HG02943 (cell line): ENCODE data around the gene TBC1D22A.

Source experiments
- ATAC-seq: cut with Tn5 transposase; IDR thresholded peaks from one replicate; pipeline ENCODE4 v1.9.1; 2021; ENCODE audit warnings: mild to moderate bottlenecking, low read depth, moderate library complexity; ENCODE audit not compliant: unreplicated experiment

TBC1D22A gene

GRCh38 chr22:46917771-46918101 lies 155.3 kb downstream of the TBC1D22A start:
- no peak for ATAC-seq

DNA sequence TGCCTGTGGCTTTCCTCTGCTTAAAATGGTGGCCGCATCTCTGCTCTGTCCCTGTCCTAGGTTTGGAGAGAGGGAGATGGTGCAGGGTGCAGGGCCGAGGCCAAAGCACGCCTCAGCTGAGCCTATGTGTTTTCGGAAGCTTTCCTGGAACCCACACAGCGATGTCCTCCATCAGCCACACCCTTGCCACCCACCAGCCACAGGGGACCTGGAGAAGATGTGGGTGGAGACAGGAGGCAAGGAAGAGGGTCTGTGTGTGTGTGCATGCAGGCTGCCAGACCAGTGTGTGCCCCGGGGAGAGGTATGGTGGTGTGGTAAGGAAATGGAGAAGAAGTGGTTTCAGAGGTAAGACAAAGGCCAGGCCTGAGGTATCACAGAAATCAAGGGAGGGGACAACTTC lies 155.7 kb downstream of the TBC1D22A start:
- no peak for ATAC-seq

DNA sequence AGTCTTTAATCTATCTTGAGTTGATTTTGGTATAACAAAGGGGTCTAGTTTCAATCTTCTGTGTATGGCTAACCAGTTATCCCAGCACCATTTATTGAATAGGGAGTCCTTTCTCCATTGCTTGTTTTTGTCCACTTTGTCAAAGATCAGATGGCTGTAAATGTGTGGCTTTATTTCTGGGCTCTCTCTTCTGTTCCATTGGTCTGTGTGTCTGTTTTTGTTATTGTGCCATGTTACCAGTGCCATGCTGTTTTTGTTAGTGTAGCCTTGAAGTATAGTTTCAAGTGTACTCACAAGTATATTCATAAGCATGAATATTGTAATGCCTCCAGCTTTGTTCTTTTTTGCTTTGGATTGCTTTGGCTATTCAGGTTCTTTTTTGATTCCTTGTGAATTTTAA lies 159.6 kb downstream of the TBC1D22A start:
- no peak for ATAC-seq

- no peak for ATAC-seq
Measured at GRCh38 chr22:46923394-46923793, 160.9 kb downstream of the TBC1D22A start.

- no peak for ATAC-seq
Measured at GRCh38 chr22:46925818-46926217, 163.4 kb downstream of the TBC1D22A start.

DNA sequence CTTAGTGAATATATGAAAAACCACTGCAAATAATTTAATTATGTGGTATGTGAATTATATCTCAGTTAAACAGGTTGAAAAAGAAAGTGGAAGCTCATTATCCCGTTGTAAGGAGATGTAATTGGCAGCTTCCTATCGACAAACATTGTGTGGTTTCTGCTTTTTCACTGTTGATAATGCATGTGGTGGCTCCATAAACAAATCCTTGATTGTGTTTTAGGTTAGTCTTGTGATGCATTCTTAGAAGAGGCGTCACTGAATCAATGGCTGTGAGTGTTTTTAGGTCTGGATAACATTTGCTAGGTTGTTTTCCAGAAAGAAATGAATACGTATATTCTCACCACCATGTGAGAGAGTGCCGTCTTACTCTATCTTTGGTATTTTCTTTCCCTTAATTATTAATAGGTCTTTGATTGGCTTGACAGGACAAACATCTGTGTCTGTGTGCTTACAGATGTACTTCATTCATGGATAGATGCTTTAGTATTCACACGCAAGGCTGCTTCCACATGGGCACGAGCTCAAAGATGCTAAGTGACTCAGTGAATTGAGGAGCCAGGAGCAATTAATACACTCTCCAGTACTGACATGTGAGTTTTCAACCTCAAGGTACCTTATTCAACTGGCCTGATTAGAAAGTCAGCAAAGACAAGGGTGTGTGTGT lies 166.7 kb downstream of the TBC1D22A start:
- no peak for ATAC-seq

DNA sequence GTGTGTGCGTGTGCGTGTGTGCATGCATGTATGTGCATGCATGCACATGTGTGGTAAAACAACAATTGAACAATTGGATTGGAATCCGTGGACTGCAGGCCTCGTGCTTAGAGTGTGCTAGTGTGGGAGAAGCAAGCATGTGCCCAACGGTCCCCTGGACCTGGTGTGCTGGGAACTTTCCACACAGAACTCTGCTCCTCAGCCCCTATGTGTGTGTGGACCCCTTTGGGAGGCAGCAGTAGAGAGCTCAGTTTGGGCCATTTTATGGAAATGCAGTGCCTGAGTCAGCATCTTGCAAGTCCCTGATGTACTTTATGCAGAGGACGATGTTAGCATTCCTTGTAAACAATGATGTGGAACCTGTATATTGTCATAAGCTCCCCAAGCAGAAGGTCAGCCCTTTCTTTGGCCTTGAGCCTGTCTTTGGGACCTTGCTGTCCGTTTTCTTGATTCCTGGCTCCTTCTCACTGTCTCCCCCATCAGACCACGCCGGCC lies 167.3 kb downstream of the TBC1D22A start:
- no peak for ATAC-seq

DNA sequence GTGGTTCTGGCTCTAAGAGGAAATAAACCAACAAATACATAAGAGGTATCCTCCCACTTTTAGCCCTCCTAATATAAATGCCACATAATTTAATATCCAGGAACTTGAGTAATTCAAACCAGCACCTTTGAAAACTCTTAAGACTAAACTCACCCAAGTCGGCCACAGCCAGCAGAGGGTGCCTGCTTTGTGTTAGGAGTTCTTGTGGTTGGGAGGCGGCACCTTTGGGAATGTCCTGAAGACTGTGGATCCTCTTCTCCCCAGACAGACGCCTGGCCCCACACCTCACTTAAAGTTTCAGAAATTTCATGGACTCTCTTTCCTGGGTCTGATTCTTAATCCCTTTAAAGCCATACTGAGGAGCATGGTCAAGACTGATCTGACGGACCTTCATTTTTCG lies 169.0 kb downstream of the TBC1D22A start:
- no peak for ATAC-seq

GRCh38 chr22:46931881-46932280 lies 169.4 kb downstream of the TBC1D22A start:
- no peak for ATAC-seq

- ATAC-seq: no peak
Measured at GRCh38 chr22:46933040-46933930, 170.8 kb downstream of the TBC1D22A start.

DNA sequence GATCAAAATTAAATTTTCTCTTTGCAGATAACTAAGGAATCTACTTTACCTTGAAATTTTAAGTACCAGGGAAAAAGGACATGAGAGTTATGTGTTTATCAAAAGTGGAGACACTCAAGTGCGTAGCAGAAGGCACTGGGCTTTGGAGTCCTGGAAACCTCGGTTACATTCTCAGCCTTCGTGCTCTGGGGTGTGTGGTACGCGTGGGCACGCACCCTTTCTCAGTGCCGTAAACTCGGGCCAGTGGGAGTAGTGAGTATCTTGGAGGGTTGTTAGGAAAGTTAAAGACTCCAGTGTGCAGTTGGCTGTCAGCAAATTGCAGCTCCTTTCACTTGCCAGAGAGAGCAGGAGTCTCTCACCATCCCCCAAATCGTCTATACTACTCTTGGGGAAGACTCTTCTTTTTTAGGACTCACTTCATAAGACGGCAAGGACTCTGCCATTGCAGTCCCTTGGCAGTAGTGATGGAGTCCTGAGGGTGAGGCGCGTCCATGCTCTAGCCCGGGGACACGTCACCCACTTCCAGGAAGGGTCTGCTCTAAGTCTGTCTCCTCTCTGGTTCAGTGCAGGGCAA lies 171.8 kb downstream of the TBC1D22A start:
- no peak for ATAC-seq

- no peak for ATAC-seq
Measured at GRCh38 chr22:46934746-46935491, 172.5 kb downstream of the TBC1D22A start.

DNA sequence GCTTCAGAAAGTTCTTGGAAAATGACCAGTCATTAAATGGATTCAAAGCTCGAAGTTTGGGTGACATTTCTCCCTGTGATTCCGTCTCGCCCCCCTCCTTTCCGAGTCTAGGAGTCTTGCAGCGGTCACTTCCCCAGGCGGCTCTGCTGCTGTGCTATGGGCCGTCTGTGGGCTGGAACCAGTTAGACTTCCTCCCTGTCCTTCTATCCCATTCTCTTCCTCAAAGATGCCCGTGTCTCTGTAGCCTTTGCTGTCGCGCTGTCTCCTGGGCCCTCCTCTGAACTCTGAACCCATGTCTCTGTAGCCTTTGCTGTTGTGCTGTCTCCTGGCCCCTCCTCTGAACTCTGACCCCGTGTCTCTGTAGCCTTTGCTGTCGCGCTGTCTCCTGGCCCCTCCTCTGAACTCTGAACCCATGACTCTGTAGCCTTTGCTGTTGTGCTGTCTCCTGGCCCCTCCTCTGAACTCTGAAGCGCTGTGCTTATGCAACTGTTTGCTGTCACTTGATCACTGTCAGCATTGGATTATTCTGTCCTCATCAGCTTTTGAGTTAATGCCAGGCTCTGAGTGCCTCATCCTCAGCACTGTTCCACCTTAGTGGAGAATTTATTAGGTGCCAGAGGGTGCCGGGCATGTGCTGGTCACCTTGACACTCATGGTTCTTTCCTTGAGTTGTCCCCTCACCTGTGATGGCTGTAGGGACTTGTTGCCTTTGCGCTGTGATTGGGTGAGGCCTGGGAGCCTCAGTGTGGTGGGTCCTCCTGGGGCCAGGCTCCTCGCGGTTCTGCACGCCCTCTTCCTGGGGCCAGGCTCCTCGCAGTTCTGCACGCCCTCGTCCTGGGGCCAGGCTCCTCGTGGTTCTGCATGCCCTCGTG lies 173.3 kb downstream of the TBC1D22A start:
- no peak for ATAC-seq

GRCh38 chr22:46936378-46936903 lies 174.0 kb downstream of the TBC1D22A start:
- no peak for ATAC-seq

DNA sequence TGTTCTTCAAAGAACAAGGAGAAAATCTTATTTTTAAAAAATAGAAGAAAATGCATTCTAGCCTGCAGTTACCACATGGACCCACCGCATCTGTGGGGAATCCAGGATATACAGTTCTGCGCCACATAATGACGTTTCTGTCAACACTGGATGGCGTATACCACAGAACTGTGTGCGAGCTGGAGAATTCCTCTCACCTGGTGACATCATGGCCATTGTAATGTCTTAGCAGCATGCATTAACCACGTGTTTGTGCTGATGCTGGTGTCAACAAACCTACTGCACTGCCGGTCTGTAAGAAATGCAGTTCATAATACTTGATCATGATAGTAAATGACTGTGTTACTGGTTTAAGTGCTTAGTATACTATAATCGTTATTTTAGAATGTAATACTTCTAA lies 174.7 kb downstream of the TBC1D22A start:
- no peak for ATAC-seq

DNA sequence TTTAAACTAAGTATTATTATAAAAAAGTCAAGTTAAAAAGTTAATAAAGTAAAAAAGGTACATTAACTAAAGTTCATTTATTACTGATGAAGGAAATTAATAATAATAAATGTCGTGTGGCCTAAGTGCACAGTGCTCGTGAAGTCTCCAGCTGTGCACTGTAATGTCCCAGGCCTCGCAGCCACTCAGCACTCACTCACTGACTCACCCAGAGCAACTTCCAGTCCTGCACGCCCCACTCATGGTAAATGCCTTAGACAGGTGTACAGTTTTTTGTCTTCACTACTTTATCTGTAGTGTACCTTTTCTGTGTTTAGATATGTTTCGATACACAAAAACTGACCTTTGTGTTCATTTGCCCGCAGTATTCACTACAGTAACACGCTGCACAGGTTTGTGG lies 175.5 kb downstream of the TBC1D22A start:
- ATAC-seq: no peak

DNA sequence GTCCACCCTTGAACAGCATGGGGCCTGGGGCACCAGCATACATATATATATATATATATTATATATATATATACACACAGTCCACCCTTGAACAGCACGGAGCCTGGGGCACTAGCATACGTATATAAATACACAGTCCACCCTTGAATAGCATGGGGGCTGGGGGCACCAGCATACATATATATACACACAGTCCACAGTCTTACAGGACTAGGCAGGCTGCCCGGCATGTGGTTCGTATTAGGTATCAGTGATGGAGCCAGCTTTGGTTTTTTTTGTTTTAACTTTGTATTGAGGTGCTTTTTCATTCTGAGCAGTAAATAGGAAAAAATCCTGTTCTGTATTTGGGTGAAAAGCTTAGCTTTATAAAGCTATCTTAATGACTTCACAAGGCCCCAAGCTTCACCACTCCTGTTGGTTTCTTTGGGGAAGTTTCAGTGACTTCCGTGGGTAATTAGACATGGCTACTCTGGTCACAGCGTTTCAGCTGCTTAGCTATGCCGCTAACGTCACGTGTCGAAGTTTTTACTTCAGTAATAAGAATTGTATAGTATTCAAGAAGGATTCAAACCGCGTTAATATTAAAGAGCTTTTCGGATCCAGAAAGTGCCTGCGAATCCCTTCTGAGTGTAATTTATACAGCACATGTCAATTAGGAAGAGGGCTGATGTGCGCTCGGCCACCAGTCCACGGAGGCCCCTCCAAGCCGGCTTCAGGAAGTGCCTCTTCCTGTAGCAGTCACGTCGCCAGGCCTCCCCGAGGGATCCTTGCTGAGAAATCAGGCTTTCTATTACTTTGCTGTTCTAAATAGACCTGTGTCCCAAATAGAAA lies 179.7 kb downstream of the TBC1D22A start:
- no peak for ATAC-seq

DNA sequence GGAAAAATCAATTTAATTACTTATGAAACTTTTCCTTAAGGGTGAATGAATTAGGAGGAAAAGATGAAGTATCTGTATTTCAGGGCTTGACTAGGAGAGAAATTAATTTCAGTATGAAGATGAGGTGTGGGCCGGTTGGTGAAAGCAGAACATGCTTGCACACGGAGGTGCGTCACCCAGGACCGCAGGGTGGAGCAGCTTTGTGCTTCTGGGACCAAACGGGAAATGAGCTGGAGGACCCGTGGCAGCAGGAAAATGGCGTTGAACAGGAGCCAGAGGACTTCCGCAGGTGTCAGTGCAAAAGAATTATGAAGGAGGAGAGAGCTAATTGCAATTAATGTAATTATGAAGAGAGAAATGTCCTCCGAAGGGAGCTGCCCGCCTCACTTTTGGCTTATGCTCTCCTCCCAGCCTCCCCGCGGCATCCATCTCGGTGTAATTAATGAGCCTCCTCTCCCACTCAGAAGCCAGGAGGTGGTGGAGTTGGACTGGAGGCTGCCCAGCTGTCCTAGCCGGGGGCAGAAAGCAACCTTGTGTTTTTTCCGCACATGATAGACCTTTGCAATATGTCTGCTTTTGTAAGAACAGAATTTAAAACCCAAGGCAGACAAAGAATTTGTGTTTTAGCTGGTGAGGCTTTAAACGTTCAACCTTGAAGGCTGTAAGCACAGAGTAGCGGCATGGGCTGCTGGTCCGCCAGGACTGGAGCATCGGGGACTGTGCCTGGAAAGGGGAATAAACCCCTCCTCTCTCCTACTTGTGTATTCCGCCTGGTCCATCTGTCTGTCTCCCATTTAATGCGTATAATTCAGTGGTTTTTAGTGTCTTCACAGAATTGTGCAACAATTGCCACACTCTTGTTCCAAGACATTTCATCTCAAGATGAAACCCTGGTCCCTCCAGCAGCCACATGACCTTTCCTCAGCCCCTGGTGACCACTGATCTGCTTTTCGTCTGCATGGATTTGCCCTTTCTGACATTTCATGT lies 180.6 kb downstream of the TBC1D22A start:
- no peak for ATAC-seq
